Neural cell (in vitro differentiated cells): ENCODE measurements around the gene ANKK1.

Experiments used
- CTCF ChIP-seq: fragments of 450-650 bp; IDR thresholded peaks from 2 replicates; pipeline ENCODE4 v1.5.1; 2014; ENCODE audit warnings: antibody characterized with exemption, mild to moderate bottlenecking, moderate library complexity; ENCODE audit not compliant: poor library complexity, severe bottlenecking
- EP300 ChIP-seq: fragments of 450-650 bp; conservative IDR thresholded peaks from 2 replicates; pipeline ENCODE4 v1.6.1; 2014; ENCODE audit warnings: antibody characterized with exemption, mild to moderate bottlenecking, moderate library complexity; ENCODE audit not compliant: poor library complexity, severe bottlenecking
- EZH2 ChIP-seq: fragments of 200-600, 300-800 bp; shearing (Covaris generic), sonication (generic); IDR thresholded peaks from 2 replicates; pipeline ENCODE4 v1.6.1; 2014; ENCODE audit warnings: antibody characterized with exemption, low read length, borderline replicate concordance, mild to moderate bottlenecking; ENCODE audit not compliant: insufficient read depth, poor library complexity, severe bottlenecking
- RAD21 ChIP-seq: fragments of 450-650 bp; conservative IDR thresholded peaks from 2 replicates; pipeline ENCODE4 v1.6.1; 2014; ENCODE audit warnings: antibody characterized with exemption, mild to moderate bottlenecking, moderate library complexity
- SMC3 ChIP-seq: fragments of 450-650 bp; conservative IDR thresholded peaks from 2 replicates; pipeline ENCODE4 v1.6.1; 2014; ENCODE audit warnings: antibody characterized with exemption, mild to moderate bottlenecking, moderate library complexity; ENCODE audit not compliant: poor library complexity
- TAF1 ChIP-seq: IDR thresholded peaks from 2 replicates; pipeline ENCODE4 v1.6.1; 2012; ENCODE audit warnings: low read depth

DNA sequence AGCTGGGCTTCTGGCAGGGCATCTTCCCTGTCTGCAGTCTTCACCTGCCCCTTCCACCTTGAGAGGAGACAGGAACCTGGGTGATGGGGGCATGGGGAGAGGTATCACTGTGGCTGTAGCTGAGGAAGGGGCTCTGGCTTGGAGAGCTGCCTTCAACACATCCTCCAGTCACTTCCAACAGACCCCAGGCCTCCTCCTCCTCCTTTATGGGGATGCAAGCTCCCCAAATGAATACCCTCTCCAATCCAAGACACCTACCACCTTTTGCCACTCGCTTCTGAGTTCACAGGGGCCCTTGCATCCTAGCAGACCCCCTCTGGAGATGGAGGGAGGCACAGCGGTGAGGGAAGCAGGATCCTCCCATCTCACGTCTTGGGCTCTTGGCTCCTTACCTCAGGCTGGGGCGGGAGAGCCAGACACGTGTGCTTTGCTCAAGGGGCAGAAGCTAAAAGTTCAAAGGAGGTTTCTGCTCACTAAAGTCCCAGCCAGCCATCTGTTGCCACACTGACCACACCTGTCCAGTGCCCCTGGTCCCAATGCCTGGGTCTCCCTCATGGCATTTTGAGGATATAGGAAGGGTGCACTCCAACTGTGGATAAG lies 13.2 kb downstream of the ANKK1 start:
- TF ChIP-seq CTCF (no peak), EP300 (no peak), EZH2 (no peak), TAF1 (no peak), RAD21 (no peak), SMC3 (no peak)
